Uterus (tissue), 4 donors: ENCODE data around the gene HS3ST4. TPM values are rescaled to one million over a fixed set of nuclear protein-coding genes. Genes with fewer than 3 reads are reported as not detected.

Experiments
- DNase-seq, 2 donors: peaks; one replicate each; pipeline ENCODE4 v3.0.0-alpha.2; 2019 to 2020
- H3K27ac ChIP-seq, 2 donors: fragments of 200-600 bp; sonication (generic); 1 replicate in 1 of 2; 2 replicates in 1 of 2; pipeline ENCODE4 v1.5.1; 2016 to 2018
- H3K27me3 ChIP-seq, 2 donors: fragments of 200-600 bp; sonication (generic); one replicate each; pipeline ENCODE4 v1.5.1; 2018 to 2019; ENCODE audit warnings: control low read depth in 1 of 2
- H3K36me3 ChIP-seq, 2 donors: fragments of 200-600 bp; sonication (generic); one replicate each; pipeline ENCODE4 v1.5.1; 2019; ENCODE audit warnings: control low read depth in 1 of 2
- H3K4me1 ChIP-seq, 2 donors: fragments of 200-600 bp; sonication (generic); one replicate each; pipeline ENCODE4 v1.5.1; 2018 to 2019; ENCODE audit warnings: control low read depth in 1 of 2
- H3K4me3 ChIP-seq, 2 donors: fragments of 200-600 bp; sonication (generic); 1 replicate in 1 of 2; 2 replicates in 1 of 2; pipeline ENCODE4 v1.5.1; 2018 to 2019; ENCODE audit warnings: mild to moderate bottlenecking in 1 of 2
- H3K9me3 ChIP-seq, 2 donors: fragments of 200-600 bp; sonication (generic); one replicate each; pipeline ENCODE4 v1.5.1; 2019; ENCODE audit warnings: control low read depth in 1 of 2
- CTCF ChIP-seq, 4 experiments: fragments of 200-600 bp in 2 of 4; fragments of 450-650 bp in 2 of 4; sonication (generic) in 2 of 4; IDR thresholded peaks; one replicate each; pipeline ENCODE4 v1.5.1; 2016 to 2019; ENCODE audit warnings: antibody characterized with exemption in 4 of 4, mild to moderate bottlenecking in 2 of 4, moderate library complexity in 1 of 4
- POLR2A ChIP-seq, 2 donors: fragments of 450-650 bp; IDR thresholded peaks; one replicate each; pipeline ENCODE4 v1.6.1; 2016; ENCODE audit warnings: antibody characterized with exemption in 2 of 2, mild to moderate bottlenecking in 1 of 2, moderate library complexity in 1 of 2
- intact Hi-C: fragments of 100-400 bp; cut with DNase I; formaldehyde crosslinking; loops from one replicate; pipeline ENCODE4 v1.15.1; 2023; ENCODE audit warnings: low total_unique reads
- total RNA-seq, 4 donors: library from RNA; depleted of rRNA in 3 of 4; stranded (reverse); fragments of >200 nt in 3 of 4; gene quantifications; one replicate each; pipeline versions ENCODE4 v1.1.0 to v1.2.4, GENCODE V29; 2014 to 2023
- donor health status: DM: yes; HTN: yes; CAD: no.

HS3ST4 gene
- total RNA-seq, 4 donors from 2014 or later: 0.14 TPM; not detected in 3

DNA sequence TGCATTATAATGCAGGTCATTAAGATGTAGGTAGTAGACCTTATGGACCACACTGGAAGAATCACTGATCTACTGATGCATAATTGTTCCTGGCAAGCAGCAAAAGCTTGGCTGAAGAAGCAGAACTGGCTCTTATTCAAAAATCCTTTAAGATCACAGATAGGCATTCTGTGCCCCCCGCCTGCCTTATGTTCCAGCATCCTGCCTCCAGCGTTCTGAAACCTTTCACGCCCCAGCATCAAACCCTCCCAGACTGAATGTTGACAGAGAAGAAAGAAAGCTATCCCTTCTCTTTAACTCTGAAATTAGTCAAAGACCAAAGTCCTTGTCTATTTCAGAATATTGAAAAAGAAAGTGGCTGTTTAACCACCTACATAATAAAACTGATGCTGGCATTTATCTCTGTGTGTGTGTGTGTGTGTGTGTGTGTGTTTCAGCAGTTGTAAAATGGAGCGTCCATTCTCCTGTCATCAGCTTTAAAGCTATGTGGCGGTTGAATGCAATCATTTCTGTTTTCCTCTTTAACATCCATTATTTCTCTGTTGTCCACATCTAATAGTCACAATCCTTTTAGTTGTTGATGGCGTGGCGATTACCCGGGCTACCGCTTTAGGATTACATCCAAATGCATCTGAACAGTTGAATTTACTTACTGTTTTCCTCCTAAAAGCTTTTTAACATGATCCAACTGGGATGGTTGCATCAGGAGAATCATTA lies 350.4 kb downstream of the HS3ST4 start:
- Histone ChIP-seq H3K4me1 (no peaks in the 10 kb centered on the region), H3K27me3 (no peaks in the 10 kb centered on the region), H3K9me3 (no peaks in the 10 kb centered on the region), H3K4me3 (no peak overlapping the region), H3K36me3 (no peaks in the 10 kb centered on the region), H3K27ac (no peak overlapping the region)
- intact Hi-C loops: no loop called here
- no peak for TF ChIP-seq POLR2A (IDR thresholded peaks at IDR 0.05)
- TF ChIP-seq CTCF (IDR thresholded peaks at IDR 0.05): no peak
- no peak for DNase-seq

- intact Hi-C loops: no loop called here
These were observed 358.7 kb downstream of the HS3ST4 start for GRCh38 chr16:26050472-26050871.

DNA sequence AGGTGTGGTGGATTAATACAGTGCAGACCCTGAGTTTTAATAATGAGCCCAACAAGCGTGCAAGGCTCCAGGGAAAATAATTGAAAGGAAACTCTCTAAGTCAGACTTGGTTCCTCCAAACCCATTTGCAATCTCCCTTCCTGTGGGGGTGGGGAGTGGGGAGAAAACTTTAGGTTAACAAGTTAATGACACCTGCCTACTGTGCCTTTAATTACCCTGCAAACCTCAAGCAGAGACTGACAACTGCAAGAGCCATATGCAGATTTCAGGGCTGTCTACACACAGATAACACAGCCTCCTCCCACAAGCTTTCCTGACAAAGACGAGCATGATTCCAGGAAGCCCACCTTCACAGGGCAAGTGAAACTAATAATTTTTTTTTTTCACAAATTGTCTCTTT lies 359.3 kb downstream of the HS3ST4 start:
- H3K9me3 ChIP-seq: no peaks in the 10 kb centered on the region
- H3K27ac ChIP-seq: no peak overlapping the region
- no peak for TF ChIP-seq CTCF (IDR thresholded peaks at IDR 0.05)
- no peak for TF ChIP-seq POLR2A (IDR thresholded peaks at IDR 0.05)
- intact Hi-C loops: no loop called here
- DNase-seq: no peak
- H3K27me3 ChIP-seq: no peaks in the 10 kb centered on the region
- H3K36me3 ChIP-seq: no peaks in the 10 kb centered on the region
- no peaks in the 10 kb centered on the region for H3K4me1 ChIP-seq
- no peak overlapping the region for H3K4me3 ChIP-seq

More at GRCh38 chr16:26050472-26050871, 358.7 kb downstream of the HS3ST4 start:
- no peaks in the 10 kb centered on the region for H3K9me3 ChIP-seq
- DNase-seq: no peak
- H3K4me3 ChIP-seq: no peak overlapping the region
- H3K36me3 ChIP-seq: no peaks in the 10 kb centered on the region
- H3K27ac ChIP-seq: no peak overlapping the region
- no peaks in the 10 kb centered on the region for H3K27me3 ChIP-seq
- TF ChIP-seq CTCF (IDR thresholded peaks at IDR 0.05) (no peak), POLR2A (IDR thresholded peaks at IDR 0.05) (no peak)
- no peaks in the 10 kb centered on the region for H3K4me1 ChIP-seq

GRCh38 chr16:26053889-26054288 lies 362.1 kb downstream of the HS3ST4 start:
- Histone ChIP-seq H3K4me1 (no peaks in the 10 kb centered on the region), H3K27ac (no peak overlapping the region), H3K4me3 (no peak overlapping the region), H3K27me3 (no peaks in the 10 kb centered on the region), H3K9me3 (no peaks in the 10 kb centered on the region), H3K36me3 (no peaks in the 10 kb centered on the region)
- TF ChIP-seq CTCF (IDR thresholded peaks at IDR 0.05): no peak
- TF ChIP-seq POLR2A (IDR thresholded peaks at IDR 0.05): no peak
- DNase-seq: no peak
- intact Hi-C loops: no loop called here

DNA sequence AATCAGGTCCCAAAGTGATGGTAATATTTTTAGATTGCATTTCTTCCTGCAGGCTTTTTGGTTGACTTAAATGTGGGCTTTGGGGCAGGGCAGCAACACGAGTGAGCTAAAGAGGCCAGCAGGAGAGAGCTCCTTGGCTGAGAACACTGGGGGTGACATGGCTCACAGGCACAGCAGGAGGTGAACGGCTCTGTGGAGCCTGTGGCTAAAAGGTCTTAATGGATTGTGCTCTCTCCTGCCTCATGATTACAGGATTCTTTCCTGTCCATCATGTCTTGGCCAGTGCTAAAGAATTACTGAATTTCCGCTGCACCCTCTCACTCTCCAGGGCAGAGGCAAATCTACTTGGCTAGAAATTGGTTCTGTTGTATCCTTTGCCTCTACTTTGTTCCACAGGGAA lies 366.6 kb downstream of the HS3ST4 start:
- no peaks in the 10 kb centered on the region for H3K27me3 ChIP-seq
- H3K4me3 ChIP-seq: no peak overlapping the region
- TF ChIP-seq POLR2A (IDR thresholded peaks at IDR 0.05): no peak
- TF ChIP-seq CTCF (IDR thresholded peaks at IDR 0.05): no peak
- no peaks in the 10 kb centered on the region for H3K9me3 ChIP-seq
- no peaks in the 10 kb centered on the region for H3K4me1 ChIP-seq
- H3K36me3 ChIP-seq: no peaks in the 10 kb centered on the region
- no peak for DNase-seq
- intact Hi-C loops: no loop called here
- no peak overlapping the region for H3K27ac ChIP-seq
